Upper lobe of left lung (tissue), 4 donors: ENCODE data around the gene CPEB2.

Experiments
- POLR2A ChIP-seq, 4 donors: fragments of 450-650 bp; IDR thresholded peaks; one replicate each; pipeline ENCODE4 v1.5.1; 2016 to 2017; ENCODE audit warnings: antibody characterized with exemption in 4 of 4, mild to moderate bottlenecking in 2 of 4
- POLR2AphosphoS5 ChIP-seq, 2 donors: sonication (generic); formaldehyde crosslinking; IDR thresholded peaks; one replicate each; pipeline ENCODE4 v1.5.1; 2017; ENCODE audit warnings: antibody characterized with exemption in 2 of 2

DNA sequence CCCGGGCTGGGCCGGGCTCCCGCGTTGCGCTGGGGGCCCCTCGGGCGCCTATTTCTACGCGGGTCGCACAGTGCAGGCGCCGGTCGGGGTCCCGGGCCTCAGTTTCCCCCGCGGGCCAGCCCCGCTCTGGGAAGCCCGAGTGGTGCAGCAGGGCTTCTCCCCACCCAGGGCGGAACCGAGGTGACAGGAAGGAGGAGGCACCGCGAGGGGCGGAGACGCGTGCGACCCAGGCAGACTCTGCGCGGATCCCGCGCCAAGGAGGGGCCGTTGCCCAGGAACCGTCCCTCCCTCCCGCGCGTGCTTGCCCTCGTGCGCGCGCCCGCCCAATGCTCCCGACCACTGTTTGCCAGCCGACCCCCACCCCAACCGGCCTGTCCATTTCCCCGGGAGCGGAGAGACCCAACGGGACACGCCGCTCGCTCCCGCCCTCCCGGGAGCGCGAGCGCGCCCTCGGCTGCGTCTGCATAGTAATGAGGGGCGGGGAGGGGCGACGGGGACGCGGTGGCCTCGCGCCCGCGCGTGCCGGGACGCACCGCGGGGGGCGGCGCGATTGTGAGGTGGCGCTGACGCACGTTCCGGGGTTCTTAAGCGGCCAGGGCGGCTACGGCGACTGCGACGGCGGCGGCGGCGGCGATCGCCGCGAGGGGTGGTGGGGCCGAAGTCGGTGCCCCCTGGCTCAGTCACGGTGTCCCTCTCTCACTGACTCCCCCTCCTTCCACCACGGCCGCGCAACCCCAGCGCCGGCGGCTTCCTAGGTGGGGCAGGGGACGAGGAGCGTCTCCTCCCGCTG lies at the start of gene CPEB2:
- peak; percentile 96 to 100 (median 99) for TF ChIP-seq POLR2A (IDR thresholded peaks at IDR 0.05)
- peak; percentile 98 to 99 for TF ChIP-seq POLR2AphosphoS5 (IDR thresholded peaks at IDR 0.05)
